T-helper 2 cell treated with Interferon-gamma antibody and Interleukin-4, amounts not matched to agents 100 ng/mL and 5 ng/mL, for 36 hours (primary cell): Measurements from ENCODE around the gene C3AR1. TPM values are rescaled to one million over a fixed set of nuclear protein-coding genes. Genes with fewer than 3 reads are reported as not detected.
"Not testable (repeated sequence)": the region's sequence is repeated elsewhere in the genome, so short reads cannot be mapped to it uniquely, and the experiment has no call there.

ENCODE experiments used
- intact Hi-C: fragments of 100-400 bp; cut with micrococcal nuclease; formaldehyde crosslinking; loops from one replicate; pipeline ENCODE4 v1.15.1; 2023
- total RNA-seq: library from RNA; stranded (reverse); gene quantifications from 2 replicates; pipeline ENCODE4 v1.2.3, GENCODE V29; 2022

Gene C3AR1
- total RNA-seq, 1 donor from 2014 or later = 3.6 TPM

DNA sequence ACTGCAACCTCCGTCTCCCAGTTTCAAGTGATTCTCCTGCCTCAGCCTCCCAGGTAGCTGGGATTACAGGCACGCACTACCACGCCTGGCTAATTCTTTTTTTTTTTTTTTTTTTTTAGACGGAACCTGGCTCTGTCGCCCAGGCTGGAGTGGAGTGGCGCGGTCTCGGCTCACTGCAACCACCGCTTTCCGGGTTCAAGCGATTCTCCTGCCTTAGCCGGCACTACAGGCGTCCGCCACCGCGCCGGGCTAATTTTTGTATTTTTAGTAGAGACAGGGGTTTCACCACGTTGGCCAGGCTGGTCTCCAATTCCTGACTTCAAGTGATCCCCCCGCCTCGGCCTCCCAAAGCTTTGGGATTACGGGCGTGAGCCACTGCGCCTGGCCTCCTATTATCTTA is 35.1 kb downstream of the C3AR1 start:
- intact Hi-C loops = not testable (repeated sequence)

DNA sequence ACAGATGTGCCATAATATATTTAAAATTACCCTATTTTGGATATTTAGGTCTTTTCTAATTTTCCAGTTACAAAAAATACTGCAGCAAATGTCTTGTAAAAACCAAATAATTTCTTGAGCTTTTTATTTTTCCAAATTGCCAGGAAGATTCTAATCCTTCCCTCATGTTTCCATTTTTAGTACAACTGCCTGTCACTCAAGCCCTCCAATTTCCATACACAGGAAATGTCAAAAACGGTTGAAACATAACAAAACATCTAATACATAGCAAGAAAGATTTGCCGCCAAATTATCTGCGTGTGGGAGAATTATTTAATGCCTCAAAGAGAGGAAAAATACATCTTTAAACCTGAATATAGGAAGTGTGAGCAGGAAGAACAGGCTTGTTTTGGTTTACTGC is 36.0 kb downstream of the C3AR1 start:
- intact Hi-C loops = no loop called here

GRCh38 chr12:8028267-8028666 is 37.9 kb downstream of the C3AR1 start:
- intact Hi-C loops = no loop called here

- intact Hi-C loops = loop anchor here (2.0 kb wide), 3 partner anchors 33 to 67 kb away; no protein-coding TSS in a partner anchor
Measured at GRCh38 chr12:8027856-8028255, 38.3 kb downstream of the C3AR1 start.

- intact Hi-C loops = loop anchor here (1.0 to 2.0 kb wide), 6 partner anchors 32 to 217 kb away; partner anchors contain the start of gene NECAP1
Measured at GRCh38 chr12:8026291-8026900, 39.8 kb downstream of the C3AR1 start.

- intact Hi-C loops = no loop called here
Measured at GRCh38 chr12:8018666-8019581, 47.2 kb downstream of the C3AR1 start.

- intact Hi-C loops = not testable (repeated sequence)
Measured at GRCh38 chr12:8018213-8018612, 47.9 kb downstream of the C3AR1 start.

DNA sequence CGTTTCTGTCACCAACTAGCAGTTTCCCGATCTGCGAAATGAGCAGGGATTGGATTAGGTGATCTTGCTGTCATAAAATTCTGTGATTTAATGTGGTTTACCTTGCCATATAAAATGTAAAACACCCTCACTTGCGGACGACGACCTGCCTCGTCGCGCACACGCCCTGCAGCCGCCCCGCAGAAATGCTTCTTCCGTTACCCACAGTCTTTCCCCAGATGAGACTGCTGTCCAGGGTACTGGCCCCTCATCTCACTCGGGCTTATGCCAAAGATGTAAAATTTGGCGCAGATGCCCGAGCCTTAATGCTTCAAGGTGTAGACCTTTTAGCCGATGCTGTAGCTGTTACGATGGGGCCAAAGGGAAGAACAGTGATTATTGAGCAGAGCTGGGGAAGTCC is 51.3 kb downstream of the C3AR1 start:
- intact Hi-C loops = no loop called here

DNA sequence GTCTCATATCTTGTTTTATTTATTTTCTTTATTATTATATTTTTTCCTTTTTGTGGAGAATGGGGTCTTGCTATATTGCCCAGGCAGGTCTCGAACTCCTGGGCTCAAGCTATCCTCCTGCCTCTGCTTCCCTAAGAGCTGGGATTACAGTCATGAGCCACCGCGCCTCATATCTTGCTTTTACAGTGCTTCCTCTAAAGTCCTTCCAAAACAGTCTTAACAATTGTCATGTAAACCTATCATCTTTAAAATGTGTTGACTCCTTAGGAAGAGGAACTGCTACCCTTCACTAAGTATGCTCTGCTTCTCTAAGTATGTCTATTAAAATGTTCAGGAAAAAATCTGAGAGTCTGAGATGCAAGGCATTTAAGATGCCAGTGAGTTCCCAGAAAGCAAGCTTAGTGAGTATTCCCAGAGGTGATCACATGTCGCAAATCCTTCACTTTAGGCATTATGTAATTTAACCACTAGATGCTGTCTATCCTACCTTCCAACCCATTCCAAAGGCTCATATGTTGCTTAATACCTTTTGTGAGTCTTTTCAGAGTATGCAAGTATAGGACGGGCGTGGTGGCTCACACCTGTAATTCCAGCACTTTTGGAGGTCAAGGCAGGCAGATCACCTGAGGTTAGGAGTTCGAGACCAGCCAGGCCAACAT is 53.4 kb downstream of the C3AR1 start:
- intact Hi-C loops = no loop called here

- intact Hi-C loops = no loop called here
Measured at GRCh38 chr12:8011331-8011730, 54.8 kb downstream of the C3AR1 start.

Other genes with a start within 250 kb of the C3AR1 start
- 0.18 TPM in 1 of 2 replicates, not detected in the other for gene SLC2A14, start 193.4 kb downstream of the C3AR1 start, total RNA-seq
- gene SLC2A3, start 130.2 kb downstream of the C3AR1 start, total RNA-seq = 280 and 289 TPM in 2 replicates
- 16.0 and 16.1 TPM in 2 replicates for gene FOXJ2, start 33.6 kb downstream of the C3AR1 start, total RNA-seq
- 37.9 and 38.9 TPM in 2 replicates for gene NECAP1, start 15.9 kb upstream of the C3AR1 start, total RNA-seq
- gene CLEC4A, start 57.3 kb upstream of the C3AR1 start, total RNA-seq = 0.25 and 0.32 TPM in 2 replicates
- not detected in 2 replicates for gene ZNF705A, start 90.7 kb upstream of the C3AR1 start, total RNA-seq
- 0.09 and 0.36 TPM in 2 replicates for gene FAM90A1, start 161.3 kb upstream of the C3AR1 start, total RNA-seq